Prostate gland (tissue), 2 donors: ENCODE measurements around the gene RNF44. TPM values are rescaled to one million over a fixed set of nuclear protein-coding genes. Genes with fewer than 3 reads are reported as not detected.

Experiments used
- DNase-seq: peaks from one replicate; pipeline ENCODE4 v3.0.0-alpha.2; 2019; ENCODE audit warnings: low spot score
- H3K27ac ChIP-seq, 2 donors: fragments of 200-600 bp; sonication (generic); 2 replicates each; pipeline ENCODE4 v1.5.1; 2017 to 2019
- H3K27me3 ChIP-seq: fragments of 200-600 bp; sonication (generic); replicated peaks from 2 replicates; pipeline ENCODE4 v1.5.1; 2019; ENCODE audit not compliant: insufficient read depth
- H3K36me3 ChIP-seq, 2 donors: fragments of 200-600 bp; sonication (generic); 1 replicate in 1 of 2; 2 replicates in 1 of 2; pipeline versions ENCODE4 v1.5.1 to v1.8.1; 2017 to 2019
- H3K4me1 ChIP-seq: fragments of 200-600 bp; sonication (generic); replicated peaks from 2 replicates; pipeline ENCODE4 v1.5.1; 2019
- H3K4me3 ChIP-seq, 2 donors: fragments of 200-600 bp; sonication (generic); 2 replicates each; pipeline ENCODE4 v1.5.1; 2017 to 2019
- H3K9me3 ChIP-seq: fragments of 200-600 bp; sonication (generic); 2 replicates; pipeline ENCODE4 v1.5.1; 2017
- CTCF ChIP-seq, 4 experiments: fragments of 200-600 bp in 2 of 4; fragments of 450-650 bp in 2 of 4; sonication (generic) in 2 of 4; IDR thresholded peaks; 1 replicate in 3 of 4; 2 replicates in 1 of 4; pipeline ENCODE4 v1.5.1; 2016 to 2019; ENCODE audit warnings: antibody characterized with exemption in 4 of 4, mild to moderate bottlenecking in 2 of 4, moderate library complexity in 2 of 4
- POLR2A ChIP-seq: fragments of 450-650 bp; IDR thresholded peaks from one replicate; pipeline ENCODE4 v1.6.1; 2016; ENCODE audit warnings: antibody characterized with exemption, mild to moderate bottlenecking
- POLR2AphosphoS5 ChIP-seq: sonication (generic); formaldehyde crosslinking; IDR thresholded peaks from one replicate; pipeline ENCODE4 v1.6.1; 2017; ENCODE audit warnings: antibody characterized with exemption
- WGBS: methylation state at CpG from one replicate; pipeline ENCODE4 v1.1.5; 2018; 5-methylcytosine and 5-hydroxymethylcytosine counted together
- intact Hi-C: fragments of 100-400 bp; cut with DNase I; formaldehyde crosslinking; loops from one replicate; pipeline ENCODE4 v1.14.2; 2022
- total RNA-seq, 2 donors: library from RNA; depleted of rRNA; stranded (reverse); fragments of >200 nt; gene quantifications; one replicate each; pipeline ENCODE4 v1.1.0, GENCODE V29; 2016

RNF44 gene
- total RNA-seq, 2 donors from 2014 or later: 26.4 to 43.3 TPM

GRCh38 chr5:176533390-176533789 is 3.8 kb downstream of the RNF44 start:
- Histone ChIP-seq H3K4me3 (no peak overlapping the region), H3K27ac (no peak overlapping the region), H3K4me1 (peaks cover 14% of the 10 kb centered on the region), H3K9me3 (no peaks in the 10 kb centered on the region), H3K27me3 (no peaks in the 10 kb centered on the region), H3K36me3 (peaks cover 0 to 23% of the 10 kb centered on the region in 2 donors)
- no peak for DNase-seq
- intact Hi-C loops: no loop called here
- WGBS: 20% methylated on average over 8 of the region's 8 CpGs
- TF ChIP-seq POLR2A (no peak), CTCF (IDR thresholded peaks at IDR 0.05) (no peak), POLR2AphosphoS5 (no peak)

GRCh38 chr5:176532795-176533194 is 4.4 kb downstream of the RNF44 start:
- H3K4me3 ChIP-seq: no peak overlapping the region
- TF ChIP-seq CTCF (IDR thresholded peaks at IDR 0.05) (no peak), POLR2AphosphoS5 (no peak), POLR2A (no peak)
- WGBS: 88% methylated on average over 8 of the region's 9 CpGs
- H3K27ac ChIP-seq: no peak overlapping the region
- H3K9me3 ChIP-seq: no peaks in the 10 kb centered on the region
- no peaks in the 10 kb centered on the region for H3K27me3 ChIP-seq
- DNase-seq: no peak
- intact Hi-C loops: no loop called here
- H3K36me3 ChIP-seq: peaks cover 0 to 23% of the 10 kb centered on the region in 2 donors
- peaks cover 14% of the 10 kb centered on the region for H3K4me1 ChIP-seq

GRCh38 chr5:176531902-176532493 is 5.2 kb downstream of the RNF44 start:
- Histone ChIP-seq H3K36me3 (peaks cover 0 to 23% of the 10 kb centered on the region in 2 donors), H3K27me3 (no peaks in the 10 kb centered on the region), H3K27ac (no peak overlapping the region), H3K9me3 (no peaks in the 10 kb centered on the region), H3K4me1 (peaks cover 14% of the 10 kb centered on the region), H3K4me3 (no peak overlapping the region)
- WGBS: 84% methylated on average over 21 of the region's 28 CpGs
- TF ChIP-seq CTCF (IDR thresholded peaks at IDR 0.05): no peak
- no peak for TF ChIP-seq POLR2AphosphoS5
- TF ChIP-seq POLR2A: no peak
- DNase-seq: no peak
- intact Hi-C loops: no loop called here

GRCh38 chr5:176530983-176531901 is 6.0 kb downstream of the RNF44 start:
- no peak overlapping the region for H3K4me3 ChIP-seq
- TF ChIP-seq CTCF (IDR thresholded peaks at IDR 0.05) (no peak), POLR2AphosphoS5 (no peak), POLR2A (no peak)
- 53% methylated on average over 24 of the region's 24 CpGs for WGBS
- H3K27ac ChIP-seq: no peak overlapping the region
- H3K27me3 ChIP-seq: no peaks in the 10 kb centered on the region
- intact Hi-C loops: no loop called here
- DNase-seq: no peak
- peaks cover 14% of the 10 kb centered on the region for H3K4me1 ChIP-seq
- H3K36me3 ChIP-seq: peaks cover 0 to 23% of the 10 kb centered on the region in 2 donors
- no peaks in the 10 kb centered on the region for H3K9me3 ChIP-seq
